GM12801 (cell line): ENCODE data around the gene THADA.

Experiments
- CTCF ChIP-seq: IDR thresholded peaks from one replicate; pipeline ENCODE4 v1.5.1; 2011; ENCODE audit warnings: control low read depth; ENCODE audit not compliant: insufficient read length; ENCODE audit errors: extremely low read depth

Gene THADA

GRCh38 chr2:43595603-43596412 is at the start of gene THADA:
Gene THADA, minus strand, starts transcription at chr2:43596038. Its CDS starts 3,646 bp downstream, at chr2:43592392.
- TF ChIP-seq CTCF: no peak

GRCh38 chr2:43643680-43644079 is 47.8 kb upstream of the THADA start:
- TF ChIP-seq CTCF: no peak

GRCh38 chr2:43642363-43642762 is 46.5 kb upstream of the THADA start:
- TF ChIP-seq CTCF: no peak

- no peak for TF ChIP-seq CTCF
Measured at GRCh38 chr2:43637030-43637803, 41.4 kb upstream of the THADA start, which contains the start of gene PLEKHH2. Gene PLEKHH2, plus strand, starts transcription at chr2:43637260. Its CDS starts 7,414 bp downstream, at chr2:43644674.

- TF ChIP-seq CTCF: no peak
Measured at GRCh38 chr2:43636621-43637020, 40.8 kb upstream of the THADA start.

GRCh38 chr2:43634604-43635306 is 38.9 kb upstream of the THADA start:
- no peak for TF ChIP-seq CTCF
